Osteoblast (primary cell): ENCODE results near the gene GAS2L2. TPM values are rescaled to one million over a fixed set of nuclear protein-coding genes. Genes with fewer than 3 reads are reported as not detected.
"Not testable (repeated sequence)": the region's sequence is repeated elsewhere in the genome, so short reads cannot be mapped to it uniquely, and the experiment has no call there.

ENCODE experiments used
- DNase-seq: peaks from one replicate; pipeline ENCODE4 v3.0.0; 2011; ENCODE audit warnings: low spot score, mixed read lengths; ENCODE audit not compliant: insufficient read length; ENCODE audit errors: missing footprints
- H2AFZ ChIP-seq: 2 replicates; pipeline ENCODE4 v1.6.0; 2011; ENCODE audit warnings: mild to moderate bottlenecking, low read length
- H3K27ac ChIP-seq: 2 replicates; pipeline ENCODE4 v1.5.1; 2011; ENCODE audit warnings: mild to moderate bottlenecking, low read depth, low read length, moderate library complexity
- H3K27me3 ChIP-seq: 2 replicates; pipeline ENCODE4 v1.6.0; 2012; ENCODE audit warnings: mild to moderate bottlenecking, control low read depth, inconsistent platforms, low read length, moderate library complexity; ENCODE audit not compliant: insufficient read depth
- H3K36me3 ChIP-seq: 2 replicates; pipeline ENCODE4 v1.5.1; 2011; ENCODE audit warnings: mild to moderate bottlenecking, low read length, control low read depth, moderate library complexity; ENCODE audit not compliant: insufficient read depth
- H3K4me1 ChIP-seq: 2 replicates; pipeline ENCODE4 v1.5.1; 2011; ENCODE audit warnings: mild to moderate bottlenecking, low read length, control low read depth, moderate library complexity; ENCODE audit not compliant: insufficient read depth
- H3K4me2 ChIP-seq: 2 replicates; pipeline ENCODE4 v1.6.0; 2011; ENCODE audit warnings: mild to moderate bottlenecking, low read length; ENCODE audit not compliant: insufficient read depth
- H3K4me3 ChIP-seq: fragments of 200-600 bp; sonication (generic); 3 replicates; pipeline ENCODE4 v1.5.1; 2012; ENCODE audit warnings: mild to moderate bottlenecking, low read length, inconsistent platforms; ENCODE audit not compliant: insufficient read depth
- H3K79me2 ChIP-seq: 2 replicates; pipeline ENCODE4 v1.6.0; 2012; ENCODE audit warnings: mild to moderate bottlenecking, low read length, control low read depth, inconsistent platforms; ENCODE audit not compliant: insufficient read depth
- H3K9me3 ChIP-seq: 2 replicates; pipeline ENCODE4 v1.5.1; 2011; ENCODE audit warnings: low read depth, low read length, control low read depth
- H4K20me1 ChIP-seq: 2 replicates; pipeline ENCODE4 v1.6.0; 2012; ENCODE audit warnings: mild to moderate bottlenecking, low read length, control low read depth; ENCODE audit not compliant: insufficient read depth
- total RNA-seq: library from RNA; depleted of rRNA; stranded (reverse); fragments of >200 nt; gene quantifications from 2 replicates; pipeline ENCODE4 v1.2.3, GENCODE V29; 2012
- TF ChIP-seq, protein P1 (sequence below): IDR thresholded peaks from 2 replicates; pipeline ENCODE4 v1.5.1; 2011; ENCODE audit warnings: mild to moderate bottlenecking, low read depth, low read length, moderate library complexity; ENCODE audit errors: extremely low read depth

GAS2L2 gene
- total RNA-seq, 1 donor: not detected

DNA sequence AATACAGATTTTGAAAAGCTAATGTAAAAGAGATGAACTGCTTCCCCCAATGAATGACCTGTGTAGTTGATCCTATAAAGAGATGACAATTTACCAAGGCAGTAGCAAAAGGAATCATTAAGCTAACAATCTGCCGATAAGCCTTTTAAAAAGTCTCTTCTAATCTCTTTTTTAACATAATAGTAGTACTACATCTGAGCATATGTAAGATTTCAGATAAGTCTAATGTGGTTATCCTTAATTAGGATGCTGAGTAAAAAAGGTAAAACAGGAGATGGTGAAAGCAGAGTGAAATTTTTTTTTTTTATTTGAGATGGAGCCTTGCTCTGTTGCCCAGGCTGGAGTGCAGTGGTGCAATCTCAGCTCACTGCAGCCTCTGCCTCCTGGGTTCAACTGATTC is 47.8 kb downstream of the GAS2L2 start:
- Histone ChIP-seq H3K27me3 (no peaks in the 10 kb centered on the region), H3K4me1 (no peaks in the 10 kb centered on the region), H3K36me3 (peaks cover 13% of the 10 kb centered on the region), H2AFZ (no peak overlapping the region), H4K20me1 (peaks cover 16% of the 10 kb centered on the region), H3K4me3 (no peak overlapping the region), H3K9me3 (no peaks in the 10 kb centered on the region), H3K79me2 (peaks cover 5% of the 10 kb centered on the region), H3K27ac (no peak overlapping the region), H3K4me2 (no peak overlapping the region)
- TF ChIP-seq, protein P1, sequence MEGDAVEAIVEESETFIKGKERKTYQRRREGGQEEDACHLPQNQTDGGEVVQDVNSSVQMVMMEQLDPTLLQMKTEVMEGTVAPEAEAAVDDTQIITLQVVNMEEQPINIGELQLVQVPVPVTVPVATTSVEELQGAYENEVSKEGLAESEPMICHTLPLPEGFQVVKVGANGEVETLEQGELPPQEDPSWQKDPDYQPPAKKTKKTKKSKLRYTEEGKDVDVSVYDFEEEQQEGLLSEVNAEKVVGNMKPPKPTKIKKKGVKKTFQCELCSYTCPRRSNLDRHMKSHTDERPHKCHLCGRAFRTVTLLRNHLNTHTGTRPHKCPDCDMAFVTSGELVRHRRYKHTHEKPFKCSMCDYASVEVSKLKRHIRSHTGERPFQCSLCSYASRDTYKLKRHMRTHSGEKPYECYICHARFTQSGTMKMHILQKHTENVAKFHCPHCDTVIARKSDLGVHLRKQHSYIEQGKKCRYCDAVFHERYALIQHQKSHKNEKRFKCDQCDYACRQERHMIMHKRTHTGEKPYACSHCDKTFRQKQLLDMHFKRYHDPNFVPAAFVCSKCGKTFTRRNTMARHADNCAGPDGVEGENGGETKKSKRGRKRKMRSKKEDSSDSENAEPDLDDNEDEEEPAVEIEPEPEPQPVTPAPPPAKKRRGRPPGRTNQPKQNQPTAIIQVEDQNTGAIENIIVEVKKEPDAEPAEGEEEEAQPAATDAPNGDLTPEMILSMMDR: no peak
- DNase-seq: no peak

DNA sequence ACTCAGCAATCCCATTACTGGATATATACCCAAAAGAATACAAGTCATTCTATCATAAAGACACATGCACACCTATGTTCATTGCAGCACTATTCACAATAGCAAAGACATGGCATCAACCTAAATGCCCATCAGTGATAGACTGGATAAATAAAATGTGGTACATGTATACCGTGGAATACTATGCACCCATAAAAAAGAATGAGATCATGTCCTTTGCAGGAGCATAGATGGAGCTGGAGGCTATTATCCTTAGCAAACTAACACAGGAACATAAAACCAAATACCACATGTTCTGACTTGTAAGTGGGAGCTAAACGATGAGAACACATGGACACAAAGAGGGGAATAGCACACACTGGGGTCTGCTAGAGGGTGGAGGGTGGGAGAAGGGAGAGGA is 49.7 kb downstream of the GAS2L2 start:
- H4K20me1 ChIP-seq: peaks cover 16% of the 10 kb centered on the region
- H3K4me2 ChIP-seq, H3K27ac ChIP-seq, H3K27me3 ChIP-seq, H2AFZ ChIP-seq, H3K36me3 ChIP-seq, H3K9me3 ChIP-seq, DNase-seq, H3K4me1 ChIP-seq, H3K79me2 ChIP-seq, H3K4me3 ChIP-seq: not testable (repeated sequence)

DNA sequence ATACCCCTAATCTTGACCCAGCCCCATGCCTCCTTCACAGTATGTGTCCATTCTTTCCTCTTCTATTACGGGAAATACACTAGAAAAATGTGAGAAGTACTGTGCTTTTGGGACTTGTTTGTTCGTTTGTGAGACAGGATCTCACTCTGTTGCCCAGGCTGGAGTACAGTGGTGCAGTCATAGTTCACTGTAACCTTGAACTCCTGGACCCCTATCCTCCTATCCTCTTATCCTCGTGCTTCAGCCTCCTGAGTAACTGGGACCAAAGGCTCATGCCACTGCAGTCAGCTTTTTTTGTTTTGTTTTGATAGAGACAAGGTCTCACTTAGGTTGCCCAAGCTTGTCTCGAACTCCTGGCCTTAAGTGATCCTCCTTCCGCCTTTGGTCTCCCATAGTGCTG is 51.5 kb downstream of the GAS2L2 start:
- H2AFZ ChIP-seq: no peak overlapping the region
- peaks cover 5% of the 10 kb centered on the region for H3K79me2 ChIP-seq
- no peaks in the 10 kb centered on the region for H3K36me3 ChIP-seq
- H3K4me1 ChIP-seq: no peaks in the 10 kb centered on the region
- no peak overlapping the region for H3K4me2 ChIP-seq
- H3K27me3 ChIP-seq: no peaks in the 10 kb centered on the region
- peaks cover 12% of the 10 kb centered on the region for H4K20me1 ChIP-seq
- H3K9me3 ChIP-seq: no peaks in the 10 kb centered on the region
- TF ChIP-seq, protein P1: no peak
- no peak overlapping the region for H3K4me3 ChIP-seq
- H3K27ac ChIP-seq: no peak overlapping the region
- no peak for DNase-seq

DNA sequence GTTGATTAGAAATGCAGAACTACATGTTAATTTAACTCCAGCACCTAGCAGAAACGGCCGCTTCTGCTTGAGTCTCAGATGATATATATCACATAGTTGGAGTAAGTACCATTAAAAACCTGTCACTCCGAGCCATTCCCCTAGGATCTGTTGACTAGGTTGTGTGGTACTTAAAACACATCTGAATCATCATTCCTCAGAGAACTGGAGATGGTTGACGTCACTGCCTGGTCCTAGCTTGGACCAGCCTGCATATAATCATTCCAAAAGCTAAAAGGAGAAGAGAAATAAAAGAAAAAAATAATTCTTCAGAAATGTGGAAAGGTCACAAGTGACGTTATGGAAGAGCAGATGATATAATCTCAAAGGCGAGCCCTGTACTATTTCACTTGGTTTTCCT is 52.9 kb downstream of the GAS2L2 start:
- H3K36me3 ChIP-seq: peaks cover 5% of the 10 kb centered on the region
- H3K4me3 ChIP-seq: no peak overlapping the region
- H3K79me2 ChIP-seq: peaks cover 5% of the 10 kb centered on the region
- H3K9me3 ChIP-seq: no peaks in the 10 kb centered on the region
- peak; percentile 90 for DNase-seq
- H2AFZ ChIP-seq: no peak overlapping the region
- no peaks in the 10 kb centered on the region for H3K4me1 ChIP-seq
- H3K27me3 ChIP-seq: no peaks in the 10 kb centered on the region
- TF ChIP-seq, protein P1: no peak
- H3K4me2 ChIP-seq: no peak overlapping the region
- H3K27ac ChIP-seq: peak overlapping the region; percentile 15
- H4K20me1 ChIP-seq: peaks cover 7% of the 10 kb centered on the region

DNA sequence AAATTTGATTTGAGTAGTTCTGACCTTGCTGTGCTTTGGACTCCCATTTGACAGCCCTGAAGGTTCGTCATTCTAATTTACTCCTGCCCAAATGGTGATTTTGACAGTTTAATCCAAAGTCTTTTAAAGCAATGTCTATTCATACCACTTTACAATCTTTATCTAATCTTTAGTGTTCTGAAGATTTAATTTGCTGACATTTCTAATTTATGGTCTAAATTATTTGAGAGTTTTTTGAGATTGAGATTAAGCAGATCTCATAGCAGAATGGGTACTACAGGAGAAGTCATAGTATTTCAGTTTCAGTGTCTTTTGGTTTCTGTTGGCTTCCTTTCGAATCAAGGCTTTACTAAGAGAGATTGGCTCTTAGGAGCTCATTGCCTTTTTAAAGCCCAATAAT is 54.2 kb downstream of the GAS2L2 start:
- Histone ChIP-seq H2AFZ (no peak overlapping the region), H3K4me3 (no peak overlapping the region), H3K9me3 (no peaks in the 10 kb centered on the region), H3K79me2 (peaks cover 4% of the 10 kb centered on the region), H4K20me1 (peaks cover 7% of the 10 kb centered on the region), H3K4me1 (no peaks in the 10 kb centered on the region), H3K27ac (no peak overlapping the region), H3K4me2 (no peak overlapping the region), H3K27me3 (no peaks in the 10 kb centered on the region), H3K36me3 (peaks cover 12% of the 10 kb centered on the region)
- TF ChIP-seq, protein P1: no peak
- no peak for DNase-seq
